Hippocampal formation (tissue), 2 donors: ENCODE measurements around the gene MKRN2.

ENCODE experiments used
- DNase-seq, 2 donors: peaks; one replicate each; lab custom pipeline; 2025; lab: John Stamatoyannopoulos, UW

The MKRN2 gene

GRCh38 chr3:12553921-12554391, 2.9 kb upstream of the MKRN2 start:
- no peak for DNase-seq

GRCh38 chr3:12556314-12556689, 585 bp upstream of the MKRN2 start:
- no peak for DNase-seq

- DNase-seq = no peak
These were observed 700 bp downstream of the MKRN2 start for GRCh38 chr3:12557473-12558100.

- no peak for DNase-seq
These were observed 1.8 kb downstream of the MKRN2 start for GRCh38 chr3:12558706-12559105.

- no peak for DNase-seq
These were observed 2.6 kb downstream of the MKRN2 start for GRCh38 chr3:12559520-12559919.

GRCh38 chr3:12560505-12561190, 3.8 kb downstream of the MKRN2 start:
- DNase-seq = no peak

GRCh38 chr3:12561397-12561796, 4.5 kb downstream of the MKRN2 start:
- DNase-seq = no peak

GRCh38 chr3:12562451-12562850, 5.6 kb downstream of the MKRN2 start:
- no peak for DNase-seq

GRCh38 chr3:12566976-12567375, 10.1 kb downstream of the MKRN2 start:
- no peak for DNase-seq

GRCh38 chr3:12568747-12569146, 11.9 kb downstream of the MKRN2 start:
- DNase-seq = no peak

- no peak for DNase-seq
These were observed 12.9 kb downstream of the MKRN2 start for GRCh38 chr3:12569836-12570235.

- no peak for DNase-seq
These were observed 15.1 kb downstream of the MKRN2 start for GRCh38 chr3:12571986-12572385.

GRCh38 chr3:12574131-12574530, 17.2 kb downstream of the MKRN2 start:
- no peak for DNase-seq

- no peak for DNase-seq
These were observed 17.8 kb downstream of the MKRN2 start for GRCh38 chr3:12574661-12575060.

GRCh38 chr3:12577379-12577778, 20.5 kb downstream of the MKRN2 start:
- DNase-seq = no peak

- no peak for DNase-seq
These were observed 21.9 kb downstream of the MKRN2 start for GRCh38 chr3:12578742-12579141.

- no peak for DNase-seq
These were observed 22.6 kb downstream of the MKRN2 start for GRCh38 chr3:12579456-12579855.

GRCh38 chr3:12579905-12580304, 23.0 kb downstream of the MKRN2 start:
- DNase-seq = no peak

- no peak for DNase-seq
These were observed 25.8 kb downstream of the MKRN2 start for GRCh38 chr3:12582730-12583129.

GRCh38 chr3:12583280-12583679, 26.4 kb downstream of the MKRN2 start:
- DNase-seq = peak in 1 of 2 donors; percentile 36

- DNase-seq = no peak
These were observed 27.2 kb downstream of the MKRN2 start for GRCh38 chr3:12584083-12584482.

- DNase-seq = no peak
These were observed 28.3 kb downstream of the MKRN2 start for GRCh38 chr3:12585181-12585580.

- DNase-seq = no peak
These were observed 29.1 kb downstream of the MKRN2 start for GRCh38 chr3:12585970-12586369.

- DNase-seq = no peak
These were observed 29.5 kb downstream of the MKRN2 start for GRCh38 chr3:12586403-12586802.
